ENCODE measurements around the gene RPL5. TPM values are rescaled to one million over a fixed set of nuclear protein-coding genes. Genes with fewer than 3 reads are reported as not detected.

RPL5 gene
- polyA plus RNA-seq, 4 donors = 1,004 to 2,638 (median 1,885) TPM

GRCh38 chr1:92790081-92790480 is 41.8 kb upstream of the RPL5 start:
- DNase-seq (no peak), FAIRE-seq (no peak)
- no peaks in the 10 kb centered on the region for H3K36me3 ChIP-seq (ENCODE audit: control insufficient read depth in 3 of 3, insufficient read depth in 2 of 3, low read depth in 1 of 3, low read length in 3 of 3)
- no peaks in the 10 kb centered on the region for H3K27me3 ChIP-seq (ENCODE audit: control insufficient read depth in 3 of 3, insufficient read depth in 3 of 3, low read length in 3 of 3)
- no peak overlapping the region for H3K4me3 ChIP-seq (ENCODE audit: low read depth in 1 of 3, low read length in 3 of 3)
- no peak overlapping the region for H3K27ac ChIP-seq (ENCODE audit: low read depth in 1 of 3, low read length in 2 of 3)
- peaks cover 0 to 7% of the 10 kb centered on the region in 2 donors for H3K9me3 ChIP-seq (ENCODE audit: control insufficient read depth in 2 of 2, insufficient read depth in 1 of 2, low read depth in 1 of 2, low read length in 1 of 2)
- H3K4me1 ChIP-seq (ENCODE audit: control insufficient read depth in 3 of 3, insufficient read depth in 2 of 3, low read depth in 1 of 3, low read length in 2 of 3) = no peaks in the 10 kb centered on the region

GRCh38 chr1:92790867-92791266 is 41.0 kb upstream of the RPL5 start:
- no peaks in the 10 kb centered on the region for H3K4me1 ChIP-seq (ENCODE audit: control insufficient read depth in 3 of 3, insufficient read depth in 2 of 3, low read depth in 1 of 3, low read length in 2 of 3)
- H3K9me3 ChIP-seq (ENCODE audit: control insufficient read depth in 2 of 2, insufficient read depth in 1 of 2, low read depth in 1 of 2, low read length in 1 of 2) = peaks cover 0 to 7% of the 10 kb centered on the region in 2 donors
- no peaks in the 10 kb centered on the region for H3K27me3 ChIP-seq (ENCODE audit: control insufficient read depth in 3 of 3, insufficient read depth in 3 of 3, low read length in 3 of 3)
- FAIRE-seq = no peak
- no peak overlapping the region for H3K4me3 ChIP-seq (ENCODE audit: low read depth in 1 of 3, low read length in 3 of 3)
- 80 to 87% (median 82%) methylated on average over 2 of the region's 2 CpGs for WGBS, 3 donors
- H3K27ac ChIP-seq (ENCODE audit: low read depth in 1 of 3, low read length in 2 of 3) = no peak overlapping the region
- no peak for DNase-seq
- H3K36me3 ChIP-seq (ENCODE audit: control insufficient read depth in 3 of 3, insufficient read depth in 2 of 3, low read depth in 1 of 3, low read length in 3 of 3) = no peaks in the 10 kb centered on the region

DNA sequence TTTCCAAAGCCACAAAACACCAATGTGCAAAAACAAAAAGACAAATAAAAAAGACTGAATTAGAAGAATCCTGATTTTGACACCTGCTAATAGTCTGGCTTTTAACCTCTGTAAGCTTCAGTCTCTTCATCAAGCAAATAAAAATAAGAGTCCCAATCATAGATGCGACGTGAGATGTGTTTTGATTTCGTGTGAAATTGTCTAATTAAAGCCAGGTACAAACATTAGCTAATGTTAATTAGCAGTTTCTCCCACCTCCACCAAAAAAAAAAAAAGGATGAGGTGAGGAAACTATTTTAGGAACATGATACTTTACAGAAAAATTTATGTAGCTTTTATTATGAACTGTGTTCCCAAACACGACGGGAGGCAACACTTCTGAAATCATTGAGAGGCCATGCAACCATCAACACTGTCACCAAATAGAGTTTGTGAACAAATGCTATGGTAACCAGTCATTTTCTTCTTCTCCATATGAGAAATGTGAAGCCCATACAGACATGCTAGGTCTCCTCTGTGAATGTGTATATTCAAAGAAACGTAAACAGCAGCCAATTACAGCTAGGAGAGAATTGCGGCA is 40.3 kb upstream of the RPL5 start:
- DNase-seq (no peak), FAIRE-seq (no peak)
- 55 to 76% (median 72%) methylated on average over 7 of the region's 7 CpGs for WGBS, 3 donors
- Histone ChIP-seq H3K4me1 (ENCODE audit: control insufficient read depth in 3 of 3, insufficient read depth in 2 of 3, low read depth in 1 of 3, low read length in 2 of 3) (no peaks in the 10 kb centered on the region), H3K4me3 (ENCODE audit: low read depth in 1 of 3, low read length in 3 of 3) (no peak overlapping the region), H3K27ac (ENCODE audit: low read depth in 1 of 3, low read length in 2 of 3) (no peak overlapping the region), H3K27me3 (ENCODE audit: control insufficient read depth in 3 of 3, insufficient read depth in 3 of 3, low read length in 3 of 3) (no peaks in the 10 kb centered on the region), H3K9me3 (ENCODE audit: control insufficient read depth in 2 of 2, insufficient read depth in 1 of 2, low read depth in 1 of 2, low read length in 1 of 2) (peaks cover 0 to 7% of the 10 kb centered on the region in 2 donors), H3K36me3 (ENCODE audit: control insufficient read depth in 3 of 3, insufficient read depth in 2 of 3, low read depth in 1 of 3, low read length in 3 of 3) (no peaks in the 10 kb centered on the region)

DNA sequence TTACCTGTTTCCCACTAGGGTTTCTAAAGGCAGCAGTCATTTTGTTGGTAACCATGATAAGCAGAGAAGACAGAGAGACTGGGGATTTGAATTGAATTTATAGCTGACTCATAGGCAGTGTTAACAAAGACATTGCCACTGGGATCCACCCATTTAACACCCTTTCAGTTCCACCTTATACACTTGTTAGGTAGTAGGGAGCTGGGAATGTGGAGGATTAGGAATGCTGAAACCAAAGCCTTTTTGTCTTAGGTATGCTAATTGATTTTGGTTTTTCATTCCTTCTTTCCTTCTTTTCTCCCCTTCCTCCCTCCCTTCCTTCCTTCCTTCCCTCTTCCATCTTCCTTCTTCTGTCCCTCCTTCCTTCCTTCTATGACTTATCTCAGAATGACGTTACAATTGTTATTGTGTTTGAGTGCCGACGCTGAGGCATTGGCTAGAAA is 39.5 kb upstream of the RPL5 start:
- FAIRE-seq (no peak), DNase-seq (peak in 1 of 2 donors; percentile 35)
- Histone ChIP-seq H3K9me3 (ENCODE audit: control insufficient read depth in 2 of 2, insufficient read depth in 1 of 2, low read depth in 1 of 2, low read length in 1 of 2) (peaks cover 0 to 7% of the 10 kb centered on the region in 2 donors), H3K4me3 (ENCODE audit: low read depth in 1 of 3, low read length in 3 of 3) (no peak overlapping the region), H3K36me3 (ENCODE audit: control insufficient read depth in 3 of 3, insufficient read depth in 2 of 3, low read depth in 1 of 3, low read length in 3 of 3) (no peaks in the 10 kb centered on the region), H3K27ac (ENCODE audit: low read depth in 1 of 3, low read length in 2 of 3) (no peak overlapping the region), H3K27me3 (ENCODE audit: control insufficient read depth in 3 of 3, insufficient read depth in 3 of 3, low read length in 3 of 3) (no peaks in the 10 kb centered on the region), H3K4me1 (ENCODE audit: control insufficient read depth in 3 of 3, insufficient read depth in 2 of 3, low read depth in 1 of 3, low read length in 2 of 3) (no peaks in the 10 kb centered on the region)
- 72 to 82% (median 79%) methylated on average over 3 of the region's 3 CpGs for WGBS, 3 donors

DNA sequence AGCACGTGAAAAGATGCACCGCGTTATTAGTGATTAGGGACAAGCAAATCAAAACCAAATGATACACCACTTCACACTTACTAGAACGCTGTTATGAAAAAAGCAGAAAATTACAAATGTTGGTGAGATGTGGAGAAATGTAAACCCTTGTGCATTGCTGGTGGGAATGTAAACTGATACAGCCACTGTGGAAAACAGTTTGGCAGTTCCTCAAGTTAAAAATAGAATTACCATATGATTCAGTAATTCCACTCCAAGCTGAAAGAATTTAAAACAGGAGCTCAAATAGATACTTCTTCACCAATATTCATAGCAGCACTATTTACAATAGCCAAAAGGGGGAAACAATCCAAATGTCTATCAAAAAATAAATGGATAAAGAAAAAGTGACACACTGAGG is 36.7 kb upstream of the RPL5 start:
- Histone ChIP-seq H3K4me1 (ENCODE audit: control insufficient read depth in 3 of 3, insufficient read depth in 2 of 3, low read depth in 1 of 3, low read length in 2 of 3) (no peaks in the 10 kb centered on the region), H3K4me3 (ENCODE audit: low read depth in 1 of 3, low read length in 3 of 3) (no peak overlapping the region), H3K27ac (ENCODE audit: low read depth in 1 of 3, low read length in 2 of 3) (no peak overlapping the region), H3K9me3 (ENCODE audit: control insufficient read depth in 2 of 2, insufficient read depth in 1 of 2, low read depth in 1 of 2, low read length in 1 of 2) (peaks cover 0 to 7% of the 10 kb centered on the region in 2 donors), H3K27me3 (ENCODE audit: control insufficient read depth in 3 of 3, insufficient read depth in 3 of 3, low read length in 3 of 3) (no peaks in the 10 kb centered on the region), H3K36me3 (ENCODE audit: control insufficient read depth in 3 of 3, insufficient read depth in 2 of 3, low read depth in 1 of 3, low read length in 3 of 3) (no peaks in the 10 kb centered on the region)
- FAIRE-seq (no peak), DNase-seq (no peak)
- WGBS, 3 donors = 88 to 98% (median 90%) methylated on average over 4 of the region's 4 CpGs

DNA sequence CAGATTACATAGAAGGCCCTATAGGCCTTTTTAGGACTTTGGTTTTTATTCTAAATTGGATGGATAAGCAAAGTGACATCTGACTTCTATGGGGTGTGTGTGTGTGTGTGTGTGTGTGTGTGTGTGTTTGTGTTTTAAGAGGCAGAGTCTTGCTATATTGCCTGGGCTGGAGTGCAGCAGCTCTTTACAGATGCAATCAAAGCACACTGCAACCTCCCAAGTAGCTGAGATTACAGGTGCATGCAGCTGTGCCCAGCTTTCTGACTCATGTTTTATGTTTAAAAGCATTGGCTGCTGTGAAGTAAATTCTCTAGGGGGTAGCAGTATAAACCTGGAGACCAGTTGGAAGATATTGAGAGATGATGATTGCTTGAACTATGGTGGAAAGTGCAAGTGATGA is 34.5 kb upstream of the RPL5 start:
- H3K36me3 ChIP-seq (ENCODE audit: control insufficient read depth in 3 of 3, insufficient read depth in 2 of 3, low read depth in 1 of 3, low read length in 3 of 3) = no peaks in the 10 kb centered on the region
- H3K27me3 ChIP-seq (ENCODE audit: control insufficient read depth in 3 of 3, insufficient read depth in 3 of 3, low read length in 3 of 3) = no peaks in the 10 kb centered on the region
- H3K27ac ChIP-seq (ENCODE audit: low read depth in 1 of 3, low read length in 2 of 3) = no peak overlapping the region
- no peaks in the 10 kb centered on the region for H3K4me1 ChIP-seq (ENCODE audit: control insufficient read depth in 3 of 3, insufficient read depth in 2 of 3, low read depth in 1 of 3, low read length in 2 of 3)
- no peak for DNase-seq
- H3K9me3 ChIP-seq (ENCODE audit: control insufficient read depth in 2 of 2, insufficient read depth in 1 of 2, low read depth in 1 of 2, low read length in 1 of 2) = peaks cover 0 to 7% of the 10 kb centered on the region in 2 donors
- no peak for FAIRE-seq
- no peak overlapping the region for H3K4me3 ChIP-seq (ENCODE audit: low read depth in 1 of 3, low read length in 3 of 3)

DNA sequence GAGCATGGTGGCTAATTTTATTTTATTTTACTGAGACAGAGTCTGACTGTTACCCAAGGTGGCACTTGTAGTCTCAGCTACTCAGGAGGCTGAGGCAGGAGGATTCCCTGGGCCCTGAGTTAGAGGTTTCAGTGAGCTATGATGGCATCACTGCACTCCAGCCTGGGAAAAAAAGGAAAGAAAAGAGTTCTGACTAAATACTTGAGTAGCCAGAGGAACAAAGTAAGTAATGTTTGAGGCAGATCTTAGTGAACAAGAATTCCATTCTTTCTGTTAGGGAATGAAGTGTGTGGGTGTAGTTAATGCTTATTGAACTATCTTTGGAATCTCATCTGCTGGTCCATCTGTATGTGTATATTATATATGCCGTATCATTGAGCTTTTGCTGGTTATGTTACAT is 33.9 kb upstream of the RPL5 start:
- no peaks in the 10 kb centered on the region for H3K27me3 ChIP-seq (ENCODE audit: control insufficient read depth in 3 of 3, insufficient read depth in 3 of 3, low read length in 3 of 3)
- no peaks in the 10 kb centered on the region for H3K4me1 ChIP-seq (ENCODE audit: control insufficient read depth in 3 of 3, insufficient read depth in 2 of 3, low read depth in 1 of 3, low read length in 2 of 3)
- no peaks in the 10 kb centered on the region for H3K36me3 ChIP-seq (ENCODE audit: control insufficient read depth in 3 of 3, insufficient read depth in 2 of 3, low read depth in 1 of 3, low read length in 3 of 3)
- H3K9me3 ChIP-seq (ENCODE audit: control insufficient read depth in 2 of 2, insufficient read depth in 1 of 2, low read depth in 1 of 2, low read length in 1 of 2) = peaks cover 0 to 7% of the 10 kb centered on the region in 2 donors
- no peak for DNase-seq
- FAIRE-seq = no peak
- H3K27ac ChIP-seq (ENCODE audit: low read depth in 1 of 3, low read length in 2 of 3) = no peak overlapping the region
- no peak overlapping the region for H3K4me3 ChIP-seq (ENCODE audit: low read depth in 1 of 3, low read length in 3 of 3)
- 79 to 89% (median 80%) methylated on average over 1 of the region's 1 CpG for WGBS, 3 donors

DNA sequence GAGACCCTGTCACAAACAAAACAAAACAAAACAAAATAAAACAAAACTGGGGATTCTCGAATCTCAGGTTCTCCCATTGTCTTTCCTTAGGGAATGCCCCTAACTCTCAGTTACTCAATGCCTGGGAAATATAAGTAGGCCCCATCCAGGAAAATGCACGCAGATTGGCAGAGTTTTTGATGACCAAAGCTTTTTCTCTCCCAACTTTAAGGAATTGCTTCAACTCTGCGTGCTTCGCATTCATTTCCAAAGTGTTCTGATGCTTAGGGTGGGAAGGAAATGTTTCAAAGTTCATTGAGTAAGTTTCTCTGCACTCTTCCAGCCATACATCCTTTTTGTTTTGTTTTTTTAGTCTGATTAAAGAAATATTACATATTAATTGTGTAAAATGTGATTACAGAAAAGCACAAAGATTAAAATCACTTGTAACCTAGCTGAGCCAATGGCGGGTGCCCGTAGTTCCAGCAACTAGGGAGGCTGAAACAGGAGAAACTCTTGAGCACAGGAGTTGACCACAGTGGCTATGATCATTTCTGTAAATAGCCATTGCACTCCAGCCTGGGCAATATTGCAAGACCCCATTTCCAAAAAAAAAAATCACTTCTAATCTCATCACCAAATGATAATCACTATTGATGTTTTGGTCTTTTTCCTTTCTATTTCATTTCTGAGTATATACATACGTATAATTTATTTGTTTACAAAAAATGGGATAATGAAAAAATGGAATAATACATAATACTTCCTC is 28.5 kb upstream of the RPL5 start:
- peaks cover 0 to 9% (median 2%) of the 10 kb centered on the region in 3 donors for H3K4me1 ChIP-seq (ENCODE audit: control insufficient read depth in 3 of 3, insufficient read depth in 2 of 3, low read depth in 1 of 3, low read length in 2 of 3)
- FAIRE-seq (no peak), DNase-seq (no peak)
- no peak overlapping the region for H3K27ac ChIP-seq (ENCODE audit: low read depth in 1 of 3, low read length in 2 of 3)
- H3K4me3 ChIP-seq (ENCODE audit: low read depth in 1 of 3, low read length in 3 of 3) = no peak overlapping the region
- H3K36me3 ChIP-seq (ENCODE audit: control insufficient read depth in 3 of 3, insufficient read depth in 2 of 3, low read depth in 1 of 3, low read length in 3 of 3) = no peaks in the 10 kb centered on the region
- WGBS, 3 donors = 91 to 93% (median 92%) methylated on average over 7 of the region's 7 CpGs
- H3K9me3 ChIP-seq (ENCODE audit: control insufficient read depth in 2 of 2, insufficient read depth in 1 of 2, low read depth in 1 of 2, low read length in 1 of 2) = peaks cover 0 to 17% of the 10 kb centered on the region in 2 donors
- no peaks in the 10 kb centered on the region for H3K27me3 ChIP-seq (ENCODE audit: control insufficient read depth in 3 of 3, insufficient read depth in 3 of 3, low read length in 3 of 3)
